ENCODE measurements around the gene SLC22A23.

GRCh38 chr6:3347247-3347646 is 109.6 kb downstream of the SLC22A23 start:
- TF ChIP-seq CTCF (IDR thresholded peaks at IDR 0.05): no peak
- TF ChIP-seq EP300 (IDR thresholded peaks at IDR 0.05): no peak

Measured in sigmoid colon (tissue), 4 donors.